ENCODE measurements around the gene ZNF512B.

DNA sequence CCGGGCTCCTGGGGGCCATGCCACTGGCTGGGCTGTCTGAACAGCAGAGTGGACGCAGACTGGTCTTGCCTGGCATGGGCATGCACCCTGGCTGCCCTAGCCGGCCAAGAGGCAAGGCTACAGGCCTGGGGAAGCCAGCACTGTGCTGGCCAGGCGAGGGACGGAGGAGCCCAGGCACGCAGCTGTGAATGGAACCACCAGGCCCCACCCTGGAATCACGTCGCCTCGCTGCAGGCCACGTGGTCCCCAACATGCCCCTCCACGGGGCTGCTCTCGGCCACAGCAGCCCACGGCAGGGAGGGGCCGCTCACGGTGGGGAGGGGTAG, 17.6 kb downstream of the ZNF512B start:
- TF ChIP-seq RAD21 (IDR thresholded peaks at IDR 0.05; ENCODE audit: low read depth): no peak
- TF ChIP-seq, protein P1, sequence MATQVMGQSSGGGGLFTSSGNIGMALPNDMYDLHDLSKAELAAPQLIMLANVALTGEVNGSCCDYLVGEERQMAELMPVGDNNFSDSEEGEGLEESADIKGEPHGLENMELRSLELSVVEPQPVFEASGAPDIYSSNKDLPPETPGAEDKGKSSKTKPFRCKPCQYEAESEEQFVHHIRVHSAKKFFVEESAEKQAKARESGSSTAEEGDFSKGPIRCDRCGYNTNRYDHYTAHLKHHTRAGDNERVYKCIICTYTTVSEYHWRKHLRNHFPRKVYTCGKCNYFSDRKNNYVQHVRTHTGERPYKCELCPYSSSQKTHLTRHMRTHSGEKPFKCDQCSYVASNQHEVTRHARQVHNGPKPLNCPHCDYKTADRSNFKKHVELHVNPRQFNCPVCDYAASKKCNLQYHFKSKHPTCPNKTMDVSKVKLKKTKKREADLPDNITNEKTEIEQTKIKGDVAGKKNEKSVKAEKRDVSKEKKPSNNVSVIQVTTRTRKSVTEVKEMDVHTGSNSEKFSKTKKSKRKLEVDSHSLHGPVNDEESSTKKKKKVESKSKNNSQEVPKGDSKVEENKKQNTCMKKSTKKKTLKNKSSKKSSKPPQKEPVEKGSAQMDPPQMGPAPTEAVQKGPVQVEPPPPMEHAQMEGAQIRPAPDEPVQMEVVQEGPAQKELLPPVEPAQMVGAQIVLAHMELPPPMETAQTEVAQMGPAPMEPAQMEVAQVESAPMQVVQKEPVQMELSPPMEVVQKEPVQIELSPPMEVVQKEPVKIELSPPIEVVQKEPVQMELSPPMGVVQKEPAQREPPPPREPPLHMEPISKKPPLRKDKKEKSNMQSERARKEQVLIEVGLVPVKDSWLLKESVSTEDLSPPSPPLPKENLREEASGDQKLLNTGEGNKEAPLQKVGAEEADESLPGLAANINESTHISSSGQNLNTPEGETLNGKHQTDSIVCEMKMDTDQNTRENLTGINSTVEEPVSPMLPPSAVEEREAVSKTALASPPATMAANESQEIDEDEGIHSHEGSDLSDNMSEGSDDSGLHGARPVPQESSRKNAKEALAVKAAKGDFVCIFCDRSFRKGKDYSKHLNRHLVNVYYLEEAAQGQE (IDR thresholded peaks at IDR 0.05; ENCODE audit: low read depth): no peak
- no peak for TF ChIP-seq YY1 (IDR thresholded peaks at IDR 0.05; ENCODE audit: low read depth)
- no peak for TF ChIP-seq NFIC (IDR thresholded peaks at IDR 0.05)
- TF ChIP-seq CEBPB (IDR thresholded peaks at IDR 0.05): no peak
- TF ChIP-seq USF1 (IDR thresholded peaks at IDR 0.05): no peak
- TF ChIP-seq, protein P2, sequence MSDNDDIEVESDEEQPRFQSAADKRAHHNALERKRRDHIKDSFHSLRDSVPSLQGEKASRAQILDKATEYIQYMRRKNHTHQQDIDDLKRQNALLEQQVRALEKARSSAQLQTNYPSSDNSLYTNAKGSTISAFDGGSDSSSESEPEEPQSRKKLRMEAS (IDR thresholded peaks at IDR 0.05): no peak
- no peak for TF ChIP-seq EGR1 (IDR thresholded peaks at IDR 0.05)
- TF ChIP-seq TAF1 (IDR thresholded peaks at IDR 0.05; ENCODE audit: low read depth): no peak
